ENCODE measurements around the gene FBLN5.

Gene FBLN5

DNA sequence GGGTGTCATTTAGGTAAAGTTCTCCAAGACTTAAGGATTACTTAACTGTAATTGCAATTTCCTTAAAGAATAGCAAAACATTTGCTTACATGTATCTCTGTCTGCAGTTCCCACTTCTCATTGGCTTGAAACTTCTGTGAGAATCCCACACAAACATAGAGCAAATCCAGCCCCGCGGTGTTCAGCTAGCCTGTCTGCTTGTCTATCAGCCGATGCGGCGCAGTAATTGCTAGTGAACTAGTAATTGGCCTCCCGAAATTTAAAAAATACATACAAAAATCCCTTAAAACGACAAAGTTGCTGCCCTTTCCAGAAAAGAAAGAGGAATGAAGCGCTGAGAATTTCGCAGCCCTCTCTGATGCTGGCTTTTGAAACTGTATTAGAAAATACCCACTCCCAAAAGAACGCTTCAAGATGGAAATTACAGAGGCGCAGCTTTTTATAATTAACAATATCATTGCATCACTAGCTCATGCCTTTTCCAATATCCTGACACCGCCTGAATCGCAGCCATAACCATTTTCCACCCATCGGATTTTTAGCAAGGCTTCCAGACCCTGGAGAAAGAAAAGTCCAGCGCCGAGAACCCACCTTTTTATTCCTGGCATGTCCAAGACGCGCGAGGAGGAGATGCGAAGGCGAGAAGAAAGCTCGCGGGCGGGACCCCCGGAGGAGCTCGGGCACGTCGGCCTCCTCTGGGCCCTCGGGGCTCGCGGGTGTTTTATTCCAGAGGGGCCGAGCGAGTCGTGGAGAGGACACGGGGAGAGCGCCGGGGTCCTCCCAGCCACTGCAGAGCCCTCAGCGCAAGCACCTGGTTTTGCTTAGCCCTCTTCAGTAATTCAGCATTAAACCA lies 646 bp downstream of the FBLN5 start:
- DNase-seq: peak in 6 of 58 donors; percentile 7 to 38 (median 17)

DNA sequence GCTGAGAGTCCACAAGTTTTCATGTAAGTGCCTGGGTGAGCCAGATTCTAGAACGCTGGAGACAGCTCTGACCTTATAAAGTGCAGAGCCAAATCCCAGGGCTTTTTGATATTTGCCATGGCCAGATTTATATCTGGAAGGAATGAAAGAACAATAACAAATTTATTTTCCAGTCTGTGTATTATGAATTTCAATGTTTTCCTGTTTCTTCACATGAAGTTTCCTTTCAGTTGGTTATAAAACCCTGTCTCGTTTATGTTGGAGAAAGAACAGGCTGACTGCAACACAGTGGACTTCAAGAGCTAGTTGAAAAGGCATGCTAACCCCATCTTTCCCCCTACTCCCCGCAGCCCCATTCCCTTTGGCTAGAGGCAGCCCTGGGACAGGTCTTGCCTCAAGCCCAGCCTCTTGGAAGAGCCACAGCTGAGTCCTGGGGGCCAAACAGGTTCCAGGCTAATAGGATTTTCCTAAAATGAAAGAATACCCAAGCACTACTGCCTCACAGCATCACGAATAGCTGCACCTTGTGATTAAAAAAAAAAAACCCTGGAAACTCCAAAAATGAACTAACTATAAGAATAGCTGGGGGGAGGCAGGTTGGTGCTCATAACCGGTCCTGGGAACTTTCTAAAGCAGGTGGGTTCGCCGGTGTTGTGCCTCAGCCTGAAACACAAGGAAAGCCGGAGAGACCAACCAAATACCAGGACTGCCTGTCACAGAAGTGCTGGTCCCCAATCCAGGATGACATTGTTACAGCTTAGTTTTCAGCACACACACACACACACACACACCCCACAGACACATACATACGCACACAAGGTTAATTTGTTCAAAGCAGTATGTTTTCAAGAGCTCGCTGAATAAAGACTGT lies 1.5 kb downstream of the FBLN5 start:
- DNase-seq: no peak

DNA sequence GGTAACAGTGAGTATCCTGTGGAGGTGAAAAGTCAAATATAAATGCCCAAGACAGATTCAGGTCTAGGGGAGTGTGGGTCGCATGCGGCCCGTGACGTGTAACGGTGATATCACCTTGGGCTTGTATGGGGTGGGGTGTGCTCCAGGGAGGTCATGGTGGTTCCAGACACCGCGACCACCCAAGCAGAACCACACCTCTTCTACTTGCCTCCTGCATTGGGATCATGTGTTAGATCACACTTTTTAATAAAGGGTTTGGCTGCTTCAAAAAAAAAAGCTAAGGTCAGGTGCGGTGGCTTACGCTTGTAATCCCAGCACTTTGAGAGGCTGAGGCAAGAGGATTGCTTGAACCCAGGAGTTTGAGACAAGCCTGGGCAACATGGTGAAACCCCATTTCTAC lies 4.5 kb downstream of the FBLN5 start:
- no peak for DNase-seq

DNA sequence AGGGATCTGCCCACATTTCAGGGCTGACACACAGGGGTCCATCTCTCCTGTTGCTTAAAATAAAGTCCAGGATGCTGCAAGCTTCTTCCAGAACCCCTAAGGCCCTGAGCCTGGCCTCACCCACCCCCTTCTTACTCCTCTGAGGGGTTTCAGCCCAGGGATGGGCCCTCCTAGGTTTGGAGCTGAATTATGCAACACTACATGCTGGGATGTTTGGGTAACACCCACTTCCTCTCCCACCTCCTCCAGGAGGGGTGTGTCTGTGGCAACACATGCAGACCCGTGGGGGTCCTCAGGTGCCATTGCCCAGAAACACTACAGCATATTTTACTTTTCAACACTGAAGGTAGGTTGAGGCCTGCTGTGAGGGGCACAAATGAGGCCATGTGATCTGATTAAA lies 5.4 kb downstream of the FBLN5 start:
- no peak for DNase-seq

DNA sequence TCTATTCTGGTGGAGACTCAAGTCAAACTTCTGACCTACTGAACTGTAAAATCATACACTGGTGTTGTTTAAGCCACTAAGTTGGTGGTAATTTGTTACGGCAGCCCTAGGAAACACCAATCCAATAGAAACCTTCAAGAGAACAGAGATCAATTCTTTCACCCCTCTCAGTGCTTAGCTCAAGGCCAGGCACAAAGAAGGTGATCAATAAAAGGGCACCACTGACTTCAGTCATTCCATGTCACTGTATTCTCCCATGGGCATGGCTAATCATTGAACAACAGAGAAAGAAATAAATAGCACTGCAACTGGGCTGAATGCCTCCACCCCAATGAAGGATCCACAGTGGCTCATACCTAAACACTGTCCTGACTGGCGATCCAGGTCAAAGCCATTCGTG lies 7.3 kb downstream of the FBLN5 start:
- DNase-seq: no peak

DNA sequence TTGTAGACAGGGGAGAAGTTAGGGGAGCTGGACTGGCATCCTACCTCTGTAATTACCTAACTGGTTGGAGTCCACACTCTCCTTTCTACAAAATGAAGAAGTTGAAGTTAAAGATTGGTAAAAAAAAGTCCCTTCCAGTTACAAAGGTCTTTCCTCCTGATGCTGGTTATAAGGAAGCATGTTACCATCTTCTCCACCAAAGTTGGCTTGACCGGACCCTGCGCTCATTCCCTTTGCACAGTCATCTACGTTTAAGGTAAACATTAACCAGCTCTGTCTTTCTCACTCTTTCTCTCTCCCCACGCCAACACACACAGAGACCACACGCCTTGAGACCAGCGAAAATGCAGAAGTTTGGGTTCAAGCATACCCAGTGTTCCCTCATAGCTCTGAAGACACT lies 11.9 kb downstream of the FBLN5 start:
- no peak for DNase-seq

DNA sequence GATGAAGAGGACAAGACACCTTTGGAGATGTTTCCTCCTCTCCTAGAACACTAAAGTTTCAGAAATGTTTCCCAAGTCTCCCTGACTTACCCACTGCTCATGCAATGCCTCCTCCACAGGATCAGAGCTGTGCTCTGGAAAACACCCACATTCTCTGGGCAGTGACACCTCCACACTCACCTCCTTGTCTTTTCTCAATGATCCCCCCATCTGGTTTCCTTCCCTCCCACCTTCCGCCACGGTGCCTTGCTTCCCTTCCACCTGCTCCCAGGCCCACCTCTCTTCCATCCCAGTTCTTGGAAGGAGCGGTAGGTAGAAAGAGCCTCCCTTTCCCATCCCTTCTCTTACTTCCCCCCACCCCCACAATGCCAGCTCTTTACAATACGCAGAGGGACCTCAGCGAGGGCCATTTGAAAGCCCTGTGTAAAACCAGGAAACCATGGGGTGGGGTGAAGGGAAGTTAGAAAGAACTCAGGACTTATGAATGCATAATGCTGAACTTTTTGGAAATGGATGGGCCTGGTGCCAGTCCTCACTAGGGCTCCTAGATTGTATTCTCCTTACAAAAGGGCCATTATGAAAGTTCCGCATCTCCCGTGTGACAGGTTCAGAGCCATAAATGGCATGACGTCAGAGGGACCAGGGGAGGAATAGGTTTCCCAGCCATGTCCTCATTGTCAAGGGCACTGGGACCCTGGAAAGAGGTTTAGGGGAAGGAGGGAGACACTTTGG lies 12.8 kb downstream of the FBLN5 start:
- no peak for DNase-seq

DNA sequence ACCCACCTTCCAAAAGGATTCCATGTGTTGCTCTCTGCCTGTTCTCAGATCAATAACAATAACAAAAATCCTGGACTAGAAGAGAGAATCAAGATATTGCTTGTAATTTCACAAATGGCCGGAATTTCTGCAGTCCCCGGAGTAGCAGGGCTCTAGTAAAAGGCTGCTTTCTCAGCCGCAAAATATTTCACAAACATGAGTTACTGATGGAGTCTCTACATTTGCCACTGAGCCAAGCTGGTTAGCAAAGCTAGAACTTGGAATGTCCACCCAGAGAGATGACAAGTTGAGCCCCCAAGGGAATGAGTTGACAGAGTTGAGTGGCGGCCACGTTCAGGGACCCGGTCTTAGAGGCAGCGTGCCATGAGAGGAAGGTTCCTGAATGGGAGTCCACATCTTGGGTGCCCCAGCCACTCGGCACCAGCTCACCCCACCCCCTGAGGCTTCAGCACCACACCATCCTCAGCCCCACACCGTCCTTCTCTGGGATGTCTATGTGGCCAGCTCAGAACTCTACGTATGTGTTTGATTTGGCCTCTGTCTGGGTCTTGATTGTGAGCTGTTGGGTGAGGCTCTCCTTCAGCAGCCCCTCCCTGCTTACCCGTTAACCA lies 15.9 kb downstream of the FBLN5 start:
- no peak for DNase-seq

DNA sequence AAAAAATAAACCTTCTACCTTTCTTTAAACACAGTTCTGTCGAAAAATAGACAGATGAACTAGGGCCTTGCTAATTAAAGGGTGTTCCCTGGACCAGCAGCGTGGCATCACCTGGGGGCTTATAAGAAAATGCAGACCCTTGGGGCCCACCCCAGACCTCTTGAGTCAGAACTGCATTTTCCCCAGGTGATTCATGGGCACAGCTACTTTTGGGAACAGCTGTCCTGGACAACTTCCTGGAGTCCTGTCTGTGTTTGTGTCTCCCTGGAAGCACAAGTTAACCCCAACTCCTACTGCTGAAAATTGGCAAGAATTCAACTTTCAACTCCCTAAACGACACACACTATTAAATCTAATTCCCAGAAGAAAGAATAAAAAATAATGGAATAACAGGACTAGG lies 17.8 kb downstream of the FBLN5 start:
- no peak for DNase-seq

DNA sequence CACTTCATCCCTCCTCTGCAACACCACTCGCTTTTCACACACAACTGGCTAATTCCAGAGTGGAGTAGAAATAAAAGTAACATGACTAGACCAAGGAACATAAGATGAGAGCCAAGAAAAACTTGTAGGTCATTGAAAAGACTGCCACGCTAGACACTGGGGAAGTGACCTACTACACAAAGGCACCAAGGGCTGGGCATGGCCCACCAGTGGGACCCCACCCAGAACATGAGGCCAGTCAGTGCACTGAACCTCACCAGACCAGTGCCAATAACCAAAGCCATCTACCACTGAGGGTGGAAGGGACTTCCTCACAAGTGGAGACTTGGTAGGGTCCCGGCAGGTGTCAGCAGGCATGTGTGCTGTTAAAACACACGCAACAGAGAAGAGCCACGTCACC lies 19.7 kb downstream of the FBLN5 start:
- DNase-seq: no peak

DNA sequence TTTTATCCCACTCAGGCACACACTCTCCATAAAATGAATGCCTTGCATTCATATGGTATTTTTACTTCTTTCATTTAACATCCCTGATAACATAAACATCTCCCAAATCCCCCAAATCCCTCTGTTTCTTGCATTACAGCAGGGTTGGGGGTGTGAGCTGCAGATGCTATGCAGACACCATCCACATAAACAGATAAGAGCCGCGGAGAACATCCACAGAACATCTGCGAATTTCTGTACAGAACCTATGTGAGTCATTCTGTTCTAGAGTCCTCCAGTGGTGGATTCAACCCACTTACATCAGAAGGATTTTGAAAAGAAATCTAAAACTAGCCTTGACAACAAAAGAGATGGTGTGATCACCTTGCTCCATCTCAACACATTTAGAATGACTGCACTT lies 20.3 kb downstream of the FBLN5 start:
- DNase-seq: peak in 2 of 58 donors; percentile 8 to 26

DNA sequence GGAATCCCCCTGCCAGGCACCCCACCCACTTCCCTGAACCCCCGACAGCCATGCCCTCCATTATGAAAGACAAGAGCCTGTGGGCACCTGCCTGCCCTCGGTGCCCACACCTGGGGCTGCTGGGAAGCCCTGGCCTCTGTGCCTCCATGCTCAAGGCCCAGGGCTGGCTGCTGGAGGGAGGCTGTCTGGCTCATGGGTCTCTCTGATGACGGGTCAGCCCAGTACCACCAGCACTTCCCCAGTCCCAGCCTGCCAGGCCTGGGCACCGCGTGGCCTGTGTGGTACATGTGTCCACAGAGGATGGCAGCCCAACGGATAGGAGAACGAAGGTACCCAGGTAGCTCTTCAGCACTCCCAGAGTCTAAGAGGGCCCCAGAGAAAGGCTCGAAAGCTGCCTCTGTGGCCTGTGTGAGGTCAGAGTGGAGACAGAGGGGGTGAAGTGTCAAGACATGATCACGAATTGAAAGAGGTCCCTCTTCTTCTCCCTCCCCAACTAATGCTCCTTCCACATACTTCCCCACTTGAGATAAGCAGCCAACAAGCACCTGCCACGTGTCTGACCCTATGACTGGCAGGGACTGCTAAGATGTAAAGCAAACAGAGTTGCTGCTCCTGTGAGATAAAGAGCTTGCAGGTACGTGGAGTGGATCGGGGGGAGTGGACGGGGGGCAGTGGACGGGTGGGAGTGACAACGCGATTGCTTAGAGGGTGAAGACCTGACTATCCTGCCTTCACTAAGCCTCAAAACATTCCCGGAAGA lies 21.2 kb downstream of the FBLN5 start:
- DNase-seq: no peak

DNA sequence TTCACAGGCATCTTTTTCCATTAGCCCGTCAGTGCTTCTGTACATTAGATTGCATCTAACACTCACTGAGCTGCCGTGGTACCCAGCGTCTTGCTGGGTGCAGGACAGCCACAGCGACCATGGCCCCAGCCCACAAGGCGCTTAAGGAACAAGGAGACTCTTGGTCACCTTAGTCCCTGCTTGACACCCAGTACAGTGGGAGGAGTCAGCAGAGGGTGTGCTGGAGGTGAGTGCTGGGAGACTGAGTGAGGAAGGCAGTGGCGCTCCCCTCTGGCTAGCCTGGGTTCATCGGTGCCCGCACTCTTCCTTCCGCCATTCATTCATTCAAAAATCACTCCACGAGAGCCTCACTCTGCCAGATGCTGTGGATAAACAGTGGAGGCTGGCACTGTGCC lies 21.8 kb downstream of the FBLN5 start:
- no peak for DNase-seq

DNA sequence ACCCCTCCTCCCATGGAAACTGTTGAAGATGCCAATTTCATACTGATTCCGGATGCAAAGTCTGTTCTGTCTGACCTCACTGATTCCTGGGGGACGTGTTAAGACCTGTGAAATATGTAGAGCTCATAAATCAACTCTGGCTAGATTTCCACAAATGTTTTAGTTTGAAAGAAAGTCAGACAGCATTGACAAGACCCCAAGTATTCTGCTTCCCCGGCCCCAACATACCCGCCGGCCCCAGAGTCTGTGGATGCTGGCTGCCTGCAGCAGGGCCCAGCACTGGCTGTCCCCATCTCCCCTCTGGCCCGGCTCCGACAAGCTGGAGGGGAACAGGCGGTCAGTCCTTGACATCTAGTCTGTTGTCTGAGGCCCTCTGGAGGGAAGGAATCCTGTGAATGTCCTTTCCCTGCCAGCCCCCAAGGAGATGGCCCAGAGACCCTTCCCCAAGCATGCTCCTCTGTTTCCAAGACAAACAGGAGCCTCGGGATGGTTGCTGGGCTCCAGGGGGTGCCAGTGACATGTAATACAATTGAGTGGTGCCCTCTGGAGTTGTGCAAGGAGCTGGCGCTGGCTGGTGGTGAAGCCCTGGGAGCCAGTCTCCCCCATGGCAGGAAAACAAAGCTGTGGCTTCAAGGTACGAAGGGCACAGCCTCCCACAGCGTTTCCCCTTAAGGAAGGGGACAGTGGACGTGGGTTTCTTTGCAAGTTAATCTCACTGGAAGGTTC lies 22.3 kb downstream of the FBLN5 start:
- DNase-seq: peak in 1 of 58 donors; percentile 33

DNA sequence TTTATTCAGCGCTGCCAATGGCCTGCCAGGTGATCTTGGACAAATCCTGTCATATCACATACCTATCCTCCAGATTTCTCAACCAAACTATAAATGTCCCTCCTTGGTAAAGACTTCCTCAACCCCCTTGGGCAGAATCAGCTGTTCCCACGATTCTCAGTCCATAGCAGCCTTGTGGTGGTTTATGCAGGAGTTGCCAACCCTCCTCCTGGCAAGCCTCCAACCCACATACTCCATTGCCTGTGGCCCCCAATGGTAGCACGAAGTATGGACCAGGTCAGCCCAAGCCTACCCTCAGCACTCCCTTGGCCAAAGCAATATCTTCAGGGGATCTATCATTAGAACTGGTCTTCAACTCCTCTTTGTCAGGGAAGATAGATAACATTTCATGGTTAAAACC lies 27.0 kb downstream of the FBLN5 start:
- no peak for DNase-seq

DNA sequence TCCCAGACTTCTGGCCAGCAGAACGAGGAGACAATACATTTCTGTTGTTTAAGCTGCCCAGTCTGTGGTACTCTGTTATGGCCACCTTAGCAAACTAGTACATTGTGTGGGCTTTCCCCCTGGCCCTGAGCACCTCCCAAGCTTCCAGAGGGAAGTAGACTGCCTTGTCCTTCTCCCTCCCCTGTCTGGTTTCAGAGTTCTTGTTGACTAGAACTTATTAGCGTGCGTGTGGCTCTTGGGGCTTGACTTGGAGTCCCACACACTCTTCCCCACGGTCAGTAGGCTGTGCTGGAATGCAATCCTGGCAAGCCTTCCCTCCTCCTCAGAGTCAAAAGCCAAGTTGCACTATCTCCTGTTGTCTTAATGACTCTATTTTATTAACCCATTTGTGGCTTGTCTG lies 27.7 kb downstream of the FBLN5 start:
- no peak for DNase-seq

DNA sequence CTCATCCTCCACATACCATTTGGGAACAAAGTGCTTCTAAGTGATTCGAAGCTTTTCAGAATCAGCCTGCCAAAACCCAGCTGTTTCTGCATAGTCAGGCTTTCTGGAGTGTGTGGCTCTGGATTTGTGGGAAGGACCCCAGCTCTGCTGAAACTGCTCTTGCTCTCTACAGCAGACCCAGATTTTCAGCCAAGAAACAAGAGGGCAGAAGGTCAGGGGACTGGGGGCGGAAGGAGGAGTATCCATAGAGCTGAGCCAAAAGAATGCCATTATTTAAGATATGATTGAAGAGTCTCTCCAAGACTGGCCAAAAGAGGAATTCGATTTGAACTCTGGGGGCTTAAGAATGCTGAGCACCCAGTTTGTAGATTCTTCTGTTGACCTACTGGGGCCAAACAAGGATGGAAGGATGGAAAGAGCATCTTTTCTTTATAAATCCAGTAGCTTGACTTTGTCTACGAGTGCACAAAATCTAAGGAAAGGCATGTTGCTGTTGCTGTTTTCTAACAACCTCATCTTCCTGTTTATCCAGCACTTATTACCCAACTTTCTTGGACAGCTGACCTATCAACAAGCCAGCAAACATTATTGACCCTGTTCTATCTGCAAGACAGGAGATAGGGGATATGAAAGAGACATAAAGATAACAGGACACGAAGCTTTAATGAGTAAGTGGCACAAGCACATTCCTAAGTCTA lies 29.2 kb downstream of the FBLN5 start:
- no peak for DNase-seq

DNA sequence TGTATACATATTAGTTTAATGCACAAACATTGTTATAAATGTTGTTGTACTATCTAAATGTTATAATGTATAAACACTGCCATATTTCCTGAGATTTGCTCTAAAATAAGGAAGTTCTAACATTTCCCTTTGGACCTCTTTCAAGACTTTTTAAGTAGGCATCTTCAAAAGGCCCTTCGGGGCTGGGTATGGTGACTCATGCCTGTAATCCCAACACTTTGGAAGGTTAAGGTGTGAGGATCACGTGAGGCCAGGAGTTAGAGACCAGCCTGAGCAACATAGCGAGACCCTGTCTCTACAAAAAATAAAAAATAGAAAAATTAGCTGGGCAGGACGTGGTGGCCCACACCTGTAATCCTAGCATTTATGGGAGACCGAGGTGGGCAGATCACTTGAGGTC lies 35.5 kb downstream of the FBLN5 start:
- no peak for DNase-seq

DNA sequence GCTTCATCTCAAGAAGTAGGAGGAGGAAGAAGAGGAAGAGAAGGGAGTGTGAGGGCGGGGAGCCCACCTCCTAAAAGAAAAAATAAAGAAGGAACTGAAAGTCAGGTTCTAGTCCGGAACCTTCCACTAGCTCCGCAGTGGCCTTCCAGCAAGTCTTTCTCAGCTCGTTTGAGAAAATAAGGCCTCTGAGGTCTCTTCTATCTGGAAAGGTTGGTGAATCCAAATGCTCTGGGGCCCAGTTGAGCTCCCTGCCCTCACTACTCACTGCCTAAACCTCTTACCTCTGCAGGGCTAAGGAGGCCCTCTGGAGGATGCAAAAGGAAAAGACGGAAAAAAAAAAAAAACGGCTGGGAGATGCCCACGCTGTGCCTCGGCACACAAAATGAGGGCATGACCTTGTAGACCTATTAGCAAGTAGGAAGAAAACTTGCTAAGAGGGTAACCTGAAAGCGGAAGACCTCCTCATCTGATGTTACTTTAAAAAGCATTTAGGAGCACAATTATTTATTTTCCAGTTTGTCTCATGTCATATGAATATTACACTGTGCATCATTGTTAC lies 35.9 kb downstream of the FBLN5 start:
- peak in 11 of 58 donors; percentile 9 to 35 (median 20) for DNase-seq

Measured in anterior cingulate cortex (tissue), 58 donors.